Measurements from ENCODE around the gene PSD2.

PSD2 gene

GRCh38 chr5:139859013-139859412, 63.4 kb downstream of the PSD2 start:
- no peak for DNase-seq

GRCh38 chr5:139861021-139861888, 65.6 kb downstream of the PSD2 start:
- DNase-seq = no peak

DNA sequence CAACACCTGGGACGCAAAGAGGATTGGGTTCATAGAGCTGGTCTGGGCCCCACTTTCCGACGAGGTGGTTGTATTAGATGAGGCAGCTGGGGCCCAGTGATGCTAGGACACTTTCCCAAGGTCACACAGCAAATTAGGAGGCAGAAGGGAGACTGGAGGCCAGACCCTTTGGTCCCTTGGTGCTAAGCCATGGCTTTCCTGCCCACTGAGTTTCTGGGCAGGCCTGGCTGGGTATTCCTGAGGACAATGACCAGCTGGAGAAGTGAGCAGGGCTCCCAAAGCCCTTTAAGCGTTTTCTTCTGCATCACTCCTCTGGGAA, 66.2 kb downstream of the PSD2 start:
- no peak for DNase-seq

DNA sequence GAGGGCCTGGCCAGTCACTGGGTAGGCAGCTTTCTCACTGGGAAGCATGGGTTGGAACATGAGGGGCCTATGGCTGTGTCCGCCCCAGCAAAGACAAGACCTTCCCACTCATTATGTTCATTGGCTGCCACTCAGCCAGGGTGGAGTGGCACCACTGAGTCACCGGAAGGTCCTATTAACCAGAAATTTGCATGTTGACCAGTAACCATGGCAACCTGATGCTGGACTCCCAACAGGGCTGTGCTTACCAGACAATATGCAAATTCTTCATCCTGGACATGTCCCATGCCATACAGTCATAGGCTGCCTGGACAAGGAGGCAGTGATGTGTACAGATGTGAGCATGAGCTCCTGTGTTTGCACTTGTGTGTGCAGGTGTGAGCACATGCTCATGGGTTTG, 66.7 kb downstream of the PSD2 start:
- DNase-seq = no peak

DNA sequence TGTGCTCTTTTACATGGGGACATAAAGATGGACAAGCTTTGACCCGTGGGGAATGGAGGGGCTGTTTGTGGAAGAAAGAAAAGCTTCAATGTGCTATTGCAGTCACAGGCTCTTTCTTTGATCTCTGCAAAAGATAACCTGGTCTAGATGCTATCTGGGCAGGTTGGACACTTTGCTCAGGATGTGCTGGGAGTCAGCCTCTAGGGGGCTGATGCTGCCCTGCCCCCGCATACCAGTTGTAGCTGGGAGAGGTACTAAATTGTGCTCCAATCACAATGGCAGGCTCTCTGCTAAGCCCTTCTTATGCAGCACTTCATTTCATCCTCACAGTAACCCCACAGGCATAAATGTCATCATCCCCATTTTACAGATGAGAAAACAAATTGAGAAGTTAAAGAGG, 67.2 kb downstream of the PSD2 start:
- no peak for DNase-seq

DNA sequence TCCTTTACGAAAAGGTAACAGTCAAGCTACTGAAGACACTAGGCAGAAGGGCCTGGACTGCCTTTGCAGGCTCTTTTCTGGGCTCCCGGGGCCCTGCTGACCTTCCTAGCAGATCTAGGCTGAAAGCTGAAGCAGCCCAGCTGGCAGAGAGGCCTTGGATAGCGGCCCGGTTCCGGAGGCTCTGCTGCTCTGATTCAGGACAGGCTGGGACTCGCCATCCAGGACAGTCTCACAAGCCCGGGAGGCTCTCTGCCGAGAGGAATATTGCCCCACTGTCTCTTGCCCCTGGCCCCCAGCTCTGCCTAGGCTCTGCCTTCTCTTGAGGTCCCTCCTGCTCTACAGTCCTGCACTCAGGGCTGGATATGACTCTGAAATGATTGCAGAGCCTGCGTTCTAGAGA, 67.8 kb downstream of the PSD2 start:
- DNase-seq = no peak

DNA sequence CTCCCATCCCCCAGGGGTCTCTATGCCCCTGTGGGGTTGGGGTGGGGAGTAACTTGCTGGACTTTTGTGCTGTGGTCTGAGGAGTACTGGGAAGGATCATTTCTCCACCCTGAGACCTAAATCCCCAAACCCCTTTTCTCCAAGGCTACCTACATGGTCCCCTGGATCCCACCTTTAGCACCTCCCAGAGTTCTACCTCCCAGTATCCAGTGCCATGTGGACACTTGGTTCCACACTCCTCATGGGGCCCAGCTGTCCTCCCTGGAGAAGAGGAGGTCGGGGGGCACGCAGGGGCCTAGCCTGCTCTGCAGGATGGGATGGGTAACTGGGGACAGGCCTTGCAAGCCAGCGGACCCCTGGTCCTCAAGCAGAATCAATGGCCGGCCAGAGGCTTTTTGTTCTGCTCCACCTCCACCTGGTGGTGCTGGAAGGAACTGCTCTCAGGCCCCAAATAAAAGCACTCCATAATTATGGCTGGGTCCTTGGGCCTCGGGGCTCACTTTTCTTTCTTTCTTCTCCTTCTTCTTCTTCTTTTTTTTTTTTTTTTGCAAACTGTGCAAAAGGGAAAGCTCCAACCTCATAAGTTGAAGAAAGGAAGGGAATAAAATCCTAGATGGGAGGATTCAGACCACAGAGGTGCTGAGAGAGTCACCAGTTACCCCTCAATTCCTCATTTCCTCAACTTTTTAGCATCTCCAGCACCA, 68.4 kb downstream of the PSD2 start:
- DNase-seq = peak in 4 of 5 donors; percentile 19 to 49 (median 28)

DNA sequence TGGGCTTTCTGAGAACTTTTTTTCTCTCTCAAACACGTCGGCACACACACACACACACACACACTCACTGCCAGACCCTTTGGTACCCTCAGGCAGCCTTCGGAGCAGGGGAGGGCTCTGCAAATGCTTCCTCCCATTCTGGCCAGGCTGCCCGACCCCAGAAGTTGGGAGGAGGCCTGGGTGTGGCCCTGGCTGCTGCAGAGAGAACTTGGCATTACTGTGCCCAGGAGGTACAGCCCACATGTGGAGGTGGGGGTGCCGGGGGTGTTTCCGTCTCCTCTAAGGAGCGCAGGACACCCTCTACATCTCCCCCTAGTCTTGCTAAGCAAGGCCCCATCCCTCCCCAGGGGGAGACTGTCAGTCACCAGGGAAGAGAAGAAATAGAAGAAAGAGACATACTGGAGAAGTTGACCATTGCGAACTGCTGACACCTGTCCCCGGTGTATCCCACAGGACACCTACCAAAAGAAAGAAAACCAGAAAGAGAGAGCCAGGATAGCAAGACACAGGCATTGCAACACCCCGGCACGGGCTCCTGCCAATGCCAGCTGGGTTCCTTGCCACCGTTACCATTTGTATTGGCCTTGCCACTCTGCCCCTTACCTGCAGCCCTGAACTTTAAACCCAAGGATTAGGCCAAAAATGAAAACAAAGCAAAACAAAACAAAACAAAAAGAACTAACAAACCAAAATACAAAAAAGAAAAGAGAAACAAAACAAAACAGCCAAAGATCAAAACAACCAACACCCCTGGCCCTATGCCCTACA, 69.3 kb downstream of the PSD2 start:
- no peak for DNase-seq

DNA sequence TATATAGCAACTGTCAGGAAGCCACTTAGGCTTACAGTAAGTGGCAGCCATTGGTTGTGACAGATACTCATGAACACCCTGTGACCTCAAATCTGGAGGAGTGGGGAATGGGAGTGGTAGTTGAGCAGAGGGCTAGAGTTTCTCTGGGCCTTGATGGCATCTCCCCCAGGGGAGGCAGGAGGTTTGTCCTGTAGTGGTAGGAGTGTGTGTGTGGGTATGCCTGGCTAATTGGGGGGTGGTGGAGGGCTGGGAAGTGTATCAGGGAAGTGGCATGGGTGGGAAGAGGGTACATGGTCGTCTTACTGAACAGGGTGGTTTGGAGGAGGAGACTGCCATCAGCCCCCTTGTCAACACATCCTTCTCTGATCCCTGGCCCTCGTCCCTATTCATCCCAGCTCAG, 71.5 kb downstream of the PSD2 start:
- DNase-seq = no peak

- DNase-seq = no peak
These were observed 72.0 kb downstream of the PSD2 start for GRCh38 chr5:139867581-139867980.

DNA sequence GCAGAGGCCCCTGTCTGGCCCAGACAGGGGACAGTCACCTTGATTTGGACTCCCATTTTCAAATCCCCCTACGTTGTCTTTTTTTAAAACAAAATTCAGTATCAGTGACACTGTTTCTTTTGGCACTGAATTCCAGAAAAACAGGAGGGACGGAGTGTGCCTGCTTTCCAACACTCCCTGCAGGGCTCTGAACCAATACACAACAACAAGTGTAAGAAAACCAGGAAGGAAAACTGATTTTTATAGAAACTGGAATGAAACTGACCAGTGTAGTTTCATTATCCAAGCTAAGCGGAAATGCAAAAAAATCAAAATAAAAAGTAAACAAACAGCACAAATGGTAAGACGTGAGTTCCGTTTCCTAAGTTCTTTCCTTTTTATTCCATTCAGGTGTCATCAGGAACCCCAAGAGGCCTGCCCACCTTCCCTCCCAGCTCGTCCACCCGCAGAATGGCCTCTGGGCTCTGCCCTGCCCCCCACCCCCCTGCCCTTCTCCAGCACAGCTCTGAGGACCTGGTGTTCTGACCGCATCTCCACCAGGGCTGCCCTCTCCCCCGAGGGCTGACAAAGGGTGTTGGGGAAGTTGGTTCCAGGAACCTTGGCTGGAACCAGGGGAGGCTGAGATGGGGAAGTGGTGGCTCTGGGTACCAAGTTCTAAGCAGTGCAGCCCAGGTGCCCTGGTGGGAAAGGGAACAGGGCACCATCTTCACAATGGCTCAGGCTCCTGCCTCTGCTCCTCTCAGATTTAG, 73.6 kb downstream of the PSD2 start:
- DNase-seq = no peak

GRCh38 chr5:139870677-139871076, 75.1 kb downstream of the PSD2 start:
- no peak for DNase-seq

- no peak for DNase-seq
These were observed 76.0 kb downstream of the PSD2 start for GRCh38 chr5:139871614-139872013.

- no peak for DNase-seq
These were observed 76.6 kb downstream of the PSD2 start for GRCh38 chr5:139872052-139872766.

GRCh38 chr5:139872851-139873794, 77.5 kb downstream of the PSD2 start:
- no peak for DNase-seq

DNA sequence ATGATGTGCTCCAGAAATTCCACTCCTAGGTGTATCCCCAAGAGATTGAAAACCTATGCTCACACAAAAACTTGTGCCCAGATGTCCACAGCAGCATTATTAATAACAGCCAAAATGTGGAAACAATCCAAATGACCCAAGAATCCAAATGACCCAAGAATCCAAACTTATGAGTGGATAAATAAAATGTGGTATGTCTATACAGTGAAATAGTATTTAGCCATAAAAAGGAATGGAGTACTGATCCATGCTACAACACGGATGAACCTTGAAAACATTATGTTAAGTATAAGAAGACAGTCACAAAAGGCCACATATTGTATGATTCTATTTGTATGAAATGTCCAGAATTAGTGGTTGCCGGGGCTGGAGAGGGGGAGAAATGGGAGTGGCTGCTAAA, 80.3 kb downstream of the PSD2 start:
- no peak for DNase-seq

- no peak for DNase-seq
These were observed 81.6 kb downstream of the PSD2 start for GRCh38 chr5:139877129-139877597.

DNA sequence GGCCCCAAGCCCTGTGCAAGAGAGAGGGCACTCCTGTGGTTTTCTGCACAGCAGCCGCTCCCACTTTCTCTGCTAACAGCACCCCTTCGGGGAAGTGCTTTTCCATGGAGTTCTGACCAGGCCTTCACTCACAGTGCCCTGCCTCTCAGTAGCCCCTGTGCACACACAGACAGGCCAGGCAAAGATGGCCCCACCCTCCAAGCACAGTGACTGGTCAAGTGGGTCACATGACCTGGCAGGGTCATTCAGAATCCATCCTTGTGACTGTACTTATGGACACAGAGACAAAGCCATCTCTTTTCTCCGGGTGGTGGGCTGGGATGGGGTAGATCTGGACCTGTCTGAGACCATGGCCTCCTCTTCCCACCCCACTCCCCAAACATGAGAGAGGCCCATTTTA, 82.5 kb downstream of the PSD2 start:
- no peak for DNase-seq

DNA sequence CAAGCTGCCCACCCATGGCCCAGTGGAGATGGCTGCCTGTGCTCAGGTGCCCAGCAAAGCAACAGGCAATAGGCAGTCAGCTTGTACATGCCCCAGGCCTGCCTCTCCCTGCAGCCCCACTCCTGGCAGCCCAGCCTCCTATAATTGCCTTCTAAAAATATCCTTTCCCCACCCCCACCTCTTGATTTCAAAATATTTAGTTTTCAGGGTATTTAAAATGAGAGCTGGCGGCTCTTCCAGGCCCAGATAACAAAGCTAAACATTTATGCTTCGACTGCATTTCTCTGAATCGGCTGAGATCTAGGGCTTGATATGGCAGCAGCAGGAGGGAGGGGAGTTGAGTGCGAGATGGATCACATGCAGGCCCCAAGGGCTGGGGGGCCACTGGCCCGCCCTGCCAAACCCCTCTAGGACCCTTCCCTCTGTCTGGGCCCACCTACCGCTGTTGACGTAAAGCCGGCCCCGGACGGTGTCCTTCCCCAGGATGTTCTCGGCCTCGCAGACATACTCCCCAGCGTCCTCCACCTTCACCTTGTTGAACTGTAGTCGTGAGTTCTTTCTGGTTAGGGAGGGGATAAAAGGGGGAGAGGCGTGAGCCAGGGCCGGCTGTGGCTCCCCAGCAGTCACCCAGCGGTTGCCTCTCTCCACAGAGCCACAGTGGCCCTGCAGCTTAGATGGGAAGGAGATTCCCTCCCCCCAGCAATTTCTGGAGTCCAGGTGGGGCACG, 85.0 kb downstream of the PSD2 start:
- DNase-seq = no peak

- DNase-seq = no peak
These were observed 85.6 kb downstream of the PSD2 start for GRCh38 chr5:139881143-139881733.
